Stomach (tissue), 9 donors: Measurements from ENCODE around the gene GALNS. TPM values are rescaled to one million over a fixed set of nuclear protein-coding genes. Genes with fewer than 3 reads are reported as not detected.

Experiments used
- DNase-seq, 2 donors: peaks; one replicate each; pipeline versions ENCODE4 v3.0.0 to v3.0.0-alpha.2; 2013 to 2019
- H3K27ac ChIP-seq, 5 donors: fragments of 200-600 bp in 4 of 5; sonication (generic) in 4 of 5; one replicate each; pipeline ENCODE4 v1.5.1; 2013 to 2019; ENCODE audit warnings: mild to moderate bottlenecking in 1 of 5, moderate library complexity in 1 of 5
- H3K27me3 ChIP-seq, 3 donors: fragments of 200-600 bp; sonication (generic); one replicate each; pipeline ENCODE4 v1.5.1; 2017 to 2019; ENCODE audit warnings: mixed run types in 1 of 3
- H3K36me3 ChIP-seq, 4 donors: fragments of 200-600 bp; sonication (generic); 1 replicate in 3 of 4; 2 replicates in 1 of 4; pipeline ENCODE4 v1.5.1; 2016 to 2019
- H3K4me1 ChIP-seq, 4 donors: fragments of 200-600 bp; sonication (generic); one replicate each; pipeline ENCODE4 v1.5.1; 2016 to 2019
- H3K4me3 ChIP-seq, 4 donors: fragments of 200-600 bp; sonication (generic) in 3 of 4; one replicate each; pipeline ENCODE4 v1.5.1; 2016 to 2019; ENCODE audit warnings: mild to moderate bottlenecking in 1 of 4
- H3K9me3 ChIP-seq, 4 donors: fragments of 200-600 bp; sonication (generic); one replicate each; pipeline ENCODE4 v1.5.1; 2016 to 2019
- CTCF ChIP-seq, 7 experiments: fragments of 450-650 bp in 4 of 7; fragments of 200-600 bp in 3 of 7; sonication (generic) in 3 of 7; IDR thresholded peaks; one replicate each; pipeline ENCODE4 v1.5.1; 2016 to 2019; ENCODE audit warnings: antibody characterized with exemption in 7 of 7, control low read depth in 2 of 7, mild to moderate bottlenecking in 1 of 7
- EP300 ChIP-seq: sonication (generic); formaldehyde crosslinking; IDR thresholded peaks from one replicate; pipeline ENCODE4 v1.6.1; 2017; ENCODE audit warnings: antibody characterized with exemption
- POLR2A ChIP-seq, 4 donors: fragments of 450-650 bp; IDR thresholded peaks; one replicate each; pipeline ENCODE4 v1.6.1; 2016; ENCODE audit warnings: antibody characterized with exemption in 4 of 4, control low read depth in 2 of 4, mild to moderate bottlenecking in 1 of 4, moderate library complexity in 1 of 4
- POLR2AphosphoS5 ChIP-seq, 3 donors: sonication (generic); formaldehyde crosslinking; IDR thresholded peaks; one replicate each; pipeline ENCODE4 v1.6.1; 2016; ENCODE audit warnings: antibody characterized with exemption in 3 of 3
- WGBS, 5 donors: extraction: QIAGEN DNeasy Blood & Tissue Kit in 3 of 5; methylation state at CpG; one replicate each; pipeline versions ENCODE4 v1.1.5 to v1.1.7; 2013 to 2018; 5-methylcytosine and 5-hydroxymethylcytosine counted together
- intact Hi-C: fragments of 100-400 bp; cut with DNase I; formaldehyde crosslinking; loops from one replicate; pipeline ENCODE4 v1.15.1; 2023; ENCODE audit warnings: low total_unique reads
- polyA plus RNA-seq, 3 donors: library from polyadenylated mRNA; stranded (reverse); fragments of 200-250 nt; gene quantifications; one replicate each; pipeline ENCODE4 v1.2.3, GENCODE V29; 2013
- total RNA-seq, 5 donors: library from RNA; depleted of rRNA; stranded (reverse); fragments of >200 nt; gene quantifications; one replicate each; pipeline versions ENCODE4 v1.1.0 to v1.2.3, GENCODE V29; 2014 to 2016
- donor health status: healthy with polysubstance abuse.
- donor health status: Bipolar disorder and iron deficiency.
- donor health status: healthy.

GALNS gene
- total and polyA plus RNA-seq, 8 donors, result 8.6 to 110 (median 28.2) TPM

- DNase-seq, result no peak
- H3K4me1 ChIP-seq, result peaks cover 23 to 46% (median 44%) of the 10 kb centered on the region in 4 donors
- H3K27me3 ChIP-seq, result peaks cover 0 to 10% (median 5%) of the 10 kb centered on the region in 3 donors
- intact Hi-C loops, result no loop called here
- no peaks in the 10 kb centered on the region for H3K9me3 ChIP-seq
- 78 to 94% (median 86%) methylated on average over 6 to 22 of the region's 22 CpGs for WGBS, 5 donors
- H3K36me3 ChIP-seq, result peaks cover 9 to 32% (median 27%) of the 10 kb centered on the region in 4 donors
- TF ChIP-seq POLR2AphosphoS5 (IDR thresholded peaks at IDR 0.05), result no peak
- TF ChIP-seq POLR2A (IDR thresholded peaks at IDR 0.05), result no peak
- no peak for TF ChIP-seq CTCF (IDR thresholded peaks at IDR 0.05)
- TF ChIP-seq EP300, result no peak
- H3K27ac ChIP-seq, result no peak overlapping the region
- H3K4me3 ChIP-seq, result peak overlapping the region in 2 of 4 donors; percentile 75 to 83
Observed at GRCh38 chr16:88805340-88805715, 51.4 kb downstream of the GALNS start.

- no peak overlapping the region for H3K27ac ChIP-seq
- 17 to 38% (median 25%) methylated on average over 19 to 39 of the region's 39 CpGs for WGBS, 5 donors
Observed at GRCh38 chr16:88804552-88805339, 52.0 kb downstream of the GALNS start.

GRCh38 chr16:88804173-88804551, 52.6 kb downstream of the GALNS start:
- peak overlapping the region in 1 of 5 donors; percentile 87 for H3K27ac ChIP-seq
- H3K36me3 ChIP-seq, result peaks cover 3 to 24% (median 17%) of the 10 kb centered on the region in 4 donors
- H3K4me1 ChIP-seq, result peaks cover 15 to 35% (median 32%) of the 10 kb centered on the region in 4 donors
- peak overlapping the region; percentile 55 to 83 (median 71) for H3K4me3 ChIP-seq
- intact Hi-C loops, result no loop called here
- no peak for DNase-seq
- 0 to 4% (median 2%) methylated on average over 6 to 16 of the region's 16 CpGs for WGBS, 5 donors
- TF ChIP-seq POLR2A (IDR thresholded peaks at IDR 0.05) (no peak), CTCF (IDR thresholded peaks at IDR 0.05) (no peak), POLR2AphosphoS5 (IDR thresholded peaks at IDR 0.05) (no peak), EP300 (no peak)
- H3K9me3 ChIP-seq, result no peaks in the 10 kb centered on the region
- H3K27me3 ChIP-seq, result peaks cover 0 to 10% (median 5%) of the 10 kb centered on the region in 3 donors

More at GRCh38 chr16:88804552-88805339, 52.0 kb downstream of the GALNS start:
- intact Hi-C loops, result no loop called here
- no peaks in the 10 kb centered on the region for H3K9me3 ChIP-seq
- peaks cover 0 to 10% (median 5%) of the 10 kb centered on the region in 3 donors for H3K27me3 ChIP-seq
- H3K4me3 ChIP-seq, result peak overlapping the region in 3 of 4 donors; percentile 67 to 83 (median 75)
- peaks cover 8 to 30% (median 23%) of the 10 kb centered on the region in 4 donors for H3K36me3 ChIP-seq
- DNase-seq, result peak in 1 of 2 donors; percentile 66
- no peak for TF ChIP-seq POLR2AphosphoS5 (IDR thresholded peaks at IDR 0.05)
- TF ChIP-seq CTCF (IDR thresholded peaks at IDR 0.05), result no peak
- TF ChIP-seq POLR2A (IDR thresholded peaks at IDR 0.05), result no peak
- no peak for TF ChIP-seq EP300
- peaks cover 18 to 41% (median 38%) of the 10 kb centered on the region in 4 donors for H3K4me1 ChIP-seq

- H3K4me3 ChIP-seq, result peak within 1 kb of the TSS; percentile 55 to 83 (median 71)
- WGBS, 5 donors, result 0 to 1% (median 0%) methylated on average over 55 to 96 of the region's 98 CpGs
- intact Hi-C loops, result no loop called here
- H3K4me1 ChIP-seq, result peaks cover 15 to 33% (median 31%) of the 10 kb centered on the region in 4 donors
- peak; percentile 88 to 94 for DNase-seq
- peak within 1 kb of the TSS; percentile 60 to 87 (median 78) for H3K27ac ChIP-seq
- H3K36me3 ChIP-seq, result peaks cover 0 to 16% (median 10%) of the 10 kb centered on the region in 4 donors
- no peaks in the 10 kb centered on the region for H3K9me3 ChIP-seq
- peaks cover 0 to 10% (median 5%) of the 10 kb centered on the region in 3 donors for H3K27me3 ChIP-seq
- TF ChIP-seq POLR2A (IDR thresholded peaks at IDR 0.05), result no peak
- TF ChIP-seq POLR2AphosphoS5 (IDR thresholded peaks at IDR 0.05), result peak in 2 of 3 donors; percentile 70 to 71
Observed at GRCh38 chr16:88803264-88803987, 53.3 kb downstream of the GALNS start, which contains the start of gene CDT1. CDT1 (plus strand) TSS chr16:88803789; CDS start chr16:88803832, 43 bp downstream.
